IMR-90 (cell line): ENCODE results near the gene MYH10.
"Not testable (repeated sequence)": the region's sequence is repeated elsewhere in the genome, so short reads cannot be mapped to it uniquely, and the experiment has no call there.

Experiments
- POLR2A ChIP-seq: IDR thresholded peaks from 2 replicates; pipeline ENCODE4 v1.6.1; 2012; ENCODE audit warnings: mild to moderate bottlenecking, low read depth, low read length
- TF ChIP-seq, protein P1 (sequence below): conservative IDR thresholded peaks from 2 replicates; pipeline ENCODE4 v1.5.1; 2012; ENCODE audit warnings: mild to moderate bottlenecking, low read depth, low read length, improper control_type of control experiment

DNA sequence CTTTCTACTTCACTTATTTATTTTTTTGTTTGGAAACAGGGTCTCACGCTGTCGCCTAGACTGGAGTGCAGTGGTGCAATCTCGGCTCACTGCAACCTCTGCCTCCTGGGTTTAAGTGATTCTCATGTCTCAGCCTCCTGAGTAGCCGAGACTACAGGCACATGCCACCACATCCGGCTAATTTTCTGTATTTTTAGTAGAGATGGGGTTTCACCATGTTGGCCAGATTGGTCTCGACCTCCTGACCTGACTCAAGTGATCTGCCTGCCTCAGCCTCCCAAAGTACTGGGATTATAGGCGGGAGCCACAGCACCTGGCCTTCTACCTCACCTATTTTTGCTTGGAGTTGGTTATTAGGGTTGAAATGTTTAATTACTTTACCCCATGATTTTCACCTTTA lies 90.5 kb downstream of the MYH10 start:
- TF ChIP-seq, protein P1, sequence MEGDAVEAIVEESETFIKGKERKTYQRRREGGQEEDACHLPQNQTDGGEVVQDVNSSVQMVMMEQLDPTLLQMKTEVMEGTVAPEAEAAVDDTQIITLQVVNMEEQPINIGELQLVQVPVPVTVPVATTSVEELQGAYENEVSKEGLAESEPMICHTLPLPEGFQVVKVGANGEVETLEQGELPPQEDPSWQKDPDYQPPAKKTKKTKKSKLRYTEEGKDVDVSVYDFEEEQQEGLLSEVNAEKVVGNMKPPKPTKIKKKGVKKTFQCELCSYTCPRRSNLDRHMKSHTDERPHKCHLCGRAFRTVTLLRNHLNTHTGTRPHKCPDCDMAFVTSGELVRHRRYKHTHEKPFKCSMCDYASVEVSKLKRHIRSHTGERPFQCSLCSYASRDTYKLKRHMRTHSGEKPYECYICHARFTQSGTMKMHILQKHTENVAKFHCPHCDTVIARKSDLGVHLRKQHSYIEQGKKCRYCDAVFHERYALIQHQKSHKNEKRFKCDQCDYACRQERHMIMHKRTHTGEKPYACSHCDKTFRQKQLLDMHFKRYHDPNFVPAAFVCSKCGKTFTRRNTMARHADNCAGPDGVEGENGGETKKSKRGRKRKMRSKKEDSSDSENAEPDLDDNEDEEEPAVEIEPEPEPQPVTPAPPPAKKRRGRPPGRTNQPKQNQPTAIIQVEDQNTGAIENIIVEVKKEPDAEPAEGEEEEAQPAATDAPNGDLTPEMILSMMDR = not testable (repeated sequence)
- not testable (repeated sequence) for TF ChIP-seq POLR2A
